KMS-11 (cell line): ENCODE data around the gene CDK4.

ENCODE experiments used
- H2AFZ ChIP-seq: fragments of 200-600 bp; sonication (generic); 2 replicates; pipeline ENCODE4 v1.6.1; 2016; ENCODE audit warnings: antibody characterized with exemption, mixed run types, low read depth
- H3K27ac ChIP-seq: fragments of 200-600 bp; sonication (generic); 2 replicates; pipeline ENCODE4 v1.6.1; 2016; ENCODE audit warnings: mild to moderate bottlenecking, mixed run types
- H3K27me3 ChIP-seq: fragments of 200-600 bp; sonication (generic); 2 replicates; pipeline ENCODE4 v1.6.1; 2017; ENCODE audit warnings: mild to moderate bottlenecking, low read depth, mixed run types, moderate library complexity; ENCODE audit not compliant: insufficient read depth
- H3K36me3 ChIP-seq: fragments of 200-600 bp; sonication (generic); 2 replicates; pipeline ENCODE4 v1.6.1; 2017; ENCODE audit warnings: mild to moderate bottlenecking, mixed run types; ENCODE audit not compliant: insufficient read depth
- H3K4me1 ChIP-seq: fragments of 200-600 bp; sonication (generic); 2 replicates; pipeline ENCODE4 v1.6.1; 2016; ENCODE audit warnings: mild to moderate bottlenecking, low read depth, mixed run types; ENCODE audit not compliant: poor library complexity, severe bottlenecking
- H3K4me2 ChIP-seq: fragments of 200-600 bp; sonication (generic); 2 replicates; pipeline ENCODE4 v1.7.0; 2016; ENCODE audit warnings: mild to moderate bottlenecking, mixed run types
- H3K4me3 ChIP-seq: fragments of 200-600 bp; sonication (generic); IDR thresholded peaks from 2 replicates; pipeline ENCODE4 v1.6.1; 2017; ENCODE audit warnings: low read depth, low read length, mixed read lengths; ENCODE audit not compliant: insufficient read depth
- H3K79me2 ChIP-seq: fragments of 200-600 bp; sonication (generic); 2 replicates; pipeline ENCODE4 v1.6.1; 2016; ENCODE audit warnings: low read depth, mixed run types; ENCODE audit not compliant: insufficient read depth
- H3K9ac ChIP-seq: fragments of 200-600 bp; sonication (generic); 2 replicates; pipeline ENCODE4 v1.6.1; 2016; ENCODE audit warnings: mild to moderate bottlenecking, mixed run types
- H4K20me1 ChIP-seq: fragments of 200-600 bp; sonication (generic); 2 replicates; pipeline ENCODE4 v1.6.1; 2016; ENCODE audit warnings: mild to moderate bottlenecking, mixed run types; ENCODE audit not compliant: insufficient read depth
- TF ChIP-seq, protein P1 (sequence below): fragments of 200-600 bp; sonication (generic); conservative IDR thresholded peaks from 2 replicates; pipeline ENCODE4 v1.6.1; 2017; ENCODE audit warnings: low read depth, mild to moderate bottlenecking, antibody characterized with exemption, low read length, moderate library complexity, mixed read lengths

The CDK4 gene

GRCh38 chr12:57772429-57773322 lies 20.6 kb upstream of the CDK4 start, which contains the start of gene EEF1AKMT3:
Gene EEF1AKMT3 (plus strand): TSS chr12:57772614. CDS start chr12:57772725, 111 bp downstream.
- Histone ChIP-seq H3K36me3 (no peaks in the 10 kb centered on the region; the same call in 1 of the 2 replicates), H3K9ac (peak within 1 kb of the TSS; percentile 98), H3K4me1 (peaks cover 22% of the 10 kb centered on the region), H3K4me3 (peak within 1 kb of the TSS; percentile 94), H3K27me3 (no peaks in the 10 kb centered on the region), H4K20me1 (no peaks in the 10 kb centered on the region), H3K27ac (peak within 1 kb of the TSS; percentile 93), H3K79me2 (peaks cover 16% of the 10 kb centered on the region; the same call in 1 of the 2 replicates), H2AFZ (peak within 1 kb of the TSS; percentile 95), H3K4me2 (peak within 1 kb of the TSS; percentile 97)
- TF ChIP-seq, protein P1, sequence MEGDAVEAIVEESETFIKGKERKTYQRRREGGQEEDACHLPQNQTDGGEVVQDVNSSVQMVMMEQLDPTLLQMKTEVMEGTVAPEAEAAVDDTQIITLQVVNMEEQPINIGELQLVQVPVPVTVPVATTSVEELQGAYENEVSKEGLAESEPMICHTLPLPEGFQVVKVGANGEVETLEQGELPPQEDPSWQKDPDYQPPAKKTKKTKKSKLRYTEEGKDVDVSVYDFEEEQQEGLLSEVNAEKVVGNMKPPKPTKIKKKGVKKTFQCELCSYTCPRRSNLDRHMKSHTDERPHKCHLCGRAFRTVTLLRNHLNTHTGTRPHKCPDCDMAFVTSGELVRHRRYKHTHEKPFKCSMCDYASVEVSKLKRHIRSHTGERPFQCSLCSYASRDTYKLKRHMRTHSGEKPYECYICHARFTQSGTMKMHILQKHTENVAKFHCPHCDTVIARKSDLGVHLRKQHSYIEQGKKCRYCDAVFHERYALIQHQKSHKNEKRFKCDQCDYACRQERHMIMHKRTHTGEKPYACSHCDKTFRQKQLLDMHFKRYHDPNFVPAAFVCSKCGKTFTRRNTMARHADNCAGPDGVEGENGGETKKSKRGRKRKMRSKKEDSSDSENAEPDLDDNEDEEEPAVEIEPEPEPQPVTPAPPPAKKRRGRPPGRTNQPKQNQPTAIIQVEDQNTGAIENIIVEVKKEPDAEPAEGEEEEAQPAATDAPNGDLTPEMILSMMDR: 0 out of 2 replicates have a peak, but pooled peaks have one; percentile 14

DNA sequence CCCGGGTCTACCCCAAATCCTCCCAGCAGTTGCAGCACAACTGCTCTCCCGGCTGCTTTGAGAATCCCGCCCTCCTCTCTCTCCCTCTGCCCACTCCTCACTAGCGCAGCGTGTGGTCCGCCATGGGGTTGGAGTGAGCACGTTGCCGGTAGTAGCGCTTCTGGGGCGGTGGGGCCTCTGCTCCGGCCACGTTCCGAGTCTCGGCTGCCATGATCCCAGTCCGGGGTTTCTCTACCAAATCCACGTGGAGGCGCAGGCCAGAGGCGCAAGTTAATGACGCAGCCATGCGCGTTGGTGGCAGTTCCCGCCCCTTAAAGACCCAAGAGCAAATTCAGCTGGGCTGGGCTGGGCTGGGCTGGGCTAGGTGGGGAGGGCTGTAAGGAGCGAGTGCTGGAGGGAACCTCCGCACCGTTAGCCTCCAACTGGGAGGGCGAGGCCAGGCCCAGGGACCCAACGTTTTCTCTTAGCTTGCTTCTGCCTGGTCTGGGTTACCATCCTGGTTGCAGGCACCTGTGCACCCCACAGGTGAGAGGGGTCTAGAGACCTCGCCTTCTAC lies 19.8 kb upstream of the CDK4 start, which contains the start of gene METTL1:
METTL1 (minus strand) TSS at position 233 of the 556 bp plus-strand sequence; CDS start at position 211, 22 bp downstream.
- peak within 1 kb of the TSS; percentile 95 for H2AFZ ChIP-seq
- peak within 1 kb of the TSS; percentile 93 for H3K27ac ChIP-seq
- peaks cover 22% of the 10 kb centered on the region for H3K4me1 ChIP-seq
- H3K36me3 ChIP-seq: no peaks in the 10 kb centered on the region; the same call in 1 of the 2 replicates
- H4K20me1 ChIP-seq: no peaks in the 10 kb centered on the region
- no peaks in the 10 kb centered on the region for H3K27me3 ChIP-seq
- peak within 1 kb of the TSS; percentile 94 for H3K4me3 ChIP-seq
- peak within 1 kb of the TSS; percentile 97 for H3K4me2 ChIP-seq
- TF ChIP-seq, protein P1: no peak
- peaks cover 16% of the 10 kb centered on the region; the same call in 1 of the 2 replicates for H3K79me2 ChIP-seq
- peak within 1 kb of the TSS; percentile 98 for H3K9ac ChIP-seq

- peak overlapping the region; percentile 98 for H3K9ac ChIP-seq
- no peaks in the 10 kb centered on the region; the same call in 1 of the 2 replicates for H3K36me3 ChIP-seq
Measured at GRCh38 chr12:57771236-57771872, 19.2 kb upstream of the CDK4 start.

More at GRCh38 chr12:57771236-57771872, 19.2 kb upstream of the CDK4 start:
- Histone ChIP-seq H3K79me2 (peaks cover 16% of the 10 kb centered on the region; the same call in 1 of the 2 replicates), H3K27me3 (no peaks in the 10 kb centered on the region), H3K4me2 (peak overlapping the region; percentile 97), H3K4me1 (peaks cover 22% of the 10 kb centered on the region), H2AFZ (peak overlapping the region; percentile 95), H3K4me3 (no peak overlapping the region), H3K27ac (peak overlapping the region; percentile 93), H4K20me1 (no peaks in the 10 kb centered on the region)
- TF ChIP-seq, protein P1: no peak
